ENCODE measurements around the gene MVP.
A peak's percentile ranks its signal among the peaks of the same experiment; 100 is the strongest.
"Not testable (repeated sequence)": the region's sequence is repeated elsewhere in the genome, so short reads cannot be mapped to it uniquely, and the experiment has no call there.

MVP gene

DNA sequence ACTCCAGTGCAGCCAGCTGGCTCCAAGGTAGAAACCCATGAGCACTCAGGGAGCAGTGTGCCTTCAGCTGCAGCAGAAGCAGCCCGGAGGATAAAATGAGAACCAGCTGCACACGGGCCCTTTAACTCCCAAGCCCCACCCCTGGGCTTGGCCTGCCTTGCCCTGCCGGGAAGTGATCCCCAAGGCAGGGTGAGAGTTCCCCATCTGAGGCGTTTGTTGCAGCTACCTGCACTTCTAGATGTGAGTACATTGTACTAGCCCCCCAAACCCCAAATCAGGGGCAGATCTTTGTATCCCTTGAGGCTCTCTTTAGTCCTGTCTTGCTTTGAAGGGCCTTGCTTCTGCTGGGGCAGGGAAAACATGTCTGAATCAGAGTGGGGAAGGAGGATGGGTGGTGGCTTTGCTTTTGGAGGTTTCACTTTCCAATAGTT lies at the start of gene MVP:
MVP (plus strand) TSS at position 192 of the 431 bp plus-strand sequence. CDS start 10,088 bp downstream, outside the sequence.
- peak; percentile 68 for DNase-seq

- not testable (repeated sequence) for DNase-seq
Observed at GRCh38 chr16:29772330-29772729, 47.9 kb upstream of the MVP start.

GRCh38 chr16:29774730-29775129 lies 45.5 kb upstream of the MVP start:
- DNase-seq = no peak

DNA sequence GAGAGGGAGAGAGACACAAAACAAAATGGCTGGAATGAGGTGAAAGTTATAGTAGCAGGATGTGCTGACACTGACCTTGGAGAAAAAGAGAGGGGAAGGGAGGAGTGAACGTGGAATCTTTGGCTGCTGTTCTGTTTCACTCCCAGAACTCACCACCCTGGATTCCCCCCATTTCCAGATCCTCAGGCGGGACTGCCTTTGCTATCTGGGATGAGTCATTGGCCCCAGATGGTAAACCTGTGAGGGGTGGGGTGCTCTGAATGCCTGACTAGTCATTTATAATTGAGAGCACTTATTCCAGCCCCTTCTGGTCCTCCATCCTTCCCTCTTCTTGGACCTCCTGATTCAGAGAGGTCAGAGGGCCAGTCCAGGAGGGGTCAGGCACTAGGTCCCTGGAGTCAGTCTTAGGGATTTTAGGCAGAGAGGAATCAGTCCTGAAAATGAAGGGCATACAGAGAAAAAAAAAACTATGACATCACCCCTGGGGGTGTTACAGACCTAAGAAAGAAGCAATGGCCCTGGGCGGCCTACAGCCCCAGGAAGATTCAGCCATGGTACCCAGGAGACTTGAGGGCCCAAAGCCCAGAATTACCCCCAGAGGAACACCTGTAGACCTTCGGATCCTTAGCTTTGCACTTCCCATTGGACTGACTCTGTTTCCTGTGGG lies 44.4 kb upstream of the MVP start:
- no peak for DNase-seq

DNA sequence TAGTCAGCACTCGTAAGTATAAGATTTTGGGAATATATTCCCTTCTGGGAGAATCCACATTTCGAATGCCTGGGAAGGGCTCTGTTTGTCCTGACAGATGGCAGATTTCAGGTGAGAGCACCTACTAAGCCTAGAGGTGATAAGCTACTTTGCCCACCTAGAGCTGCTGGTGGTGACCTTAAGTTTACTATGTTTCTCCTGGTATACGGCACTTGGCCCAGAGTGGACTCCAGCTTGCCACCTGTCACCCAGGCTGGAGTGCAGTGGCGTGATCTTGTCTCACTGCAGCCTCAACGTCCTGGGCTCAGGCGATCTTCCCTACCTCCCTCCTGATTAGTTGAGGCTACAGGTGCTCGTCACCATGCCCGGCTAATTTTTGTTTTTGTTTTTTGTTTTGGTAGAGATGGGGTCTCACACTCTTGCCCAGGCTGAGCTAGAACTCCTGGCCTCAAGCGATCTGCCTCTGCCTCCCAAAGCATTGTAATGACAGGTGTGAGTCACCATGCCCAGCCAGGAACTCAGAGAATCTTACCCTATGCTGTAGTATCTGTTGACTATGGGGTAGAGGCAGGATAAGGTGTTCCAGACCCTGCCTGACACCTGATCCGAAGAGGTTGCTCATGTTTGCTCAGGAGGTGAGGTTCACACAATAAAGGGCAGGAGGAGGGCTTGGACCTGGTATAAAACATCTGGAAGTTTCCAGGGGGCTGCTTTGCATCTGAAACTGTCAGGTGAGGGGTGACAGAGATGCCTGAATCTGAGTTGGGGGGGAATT lies 42.5 kb upstream of the MVP start, which contains the start of gene ZG16:
ZG16 (plus strand) TSS at position 681 of the 775 bp plus-strand sequence. CDS start 1,011 bp downstream, outside the sequence.
- DNase-seq = no peak

DNA sequence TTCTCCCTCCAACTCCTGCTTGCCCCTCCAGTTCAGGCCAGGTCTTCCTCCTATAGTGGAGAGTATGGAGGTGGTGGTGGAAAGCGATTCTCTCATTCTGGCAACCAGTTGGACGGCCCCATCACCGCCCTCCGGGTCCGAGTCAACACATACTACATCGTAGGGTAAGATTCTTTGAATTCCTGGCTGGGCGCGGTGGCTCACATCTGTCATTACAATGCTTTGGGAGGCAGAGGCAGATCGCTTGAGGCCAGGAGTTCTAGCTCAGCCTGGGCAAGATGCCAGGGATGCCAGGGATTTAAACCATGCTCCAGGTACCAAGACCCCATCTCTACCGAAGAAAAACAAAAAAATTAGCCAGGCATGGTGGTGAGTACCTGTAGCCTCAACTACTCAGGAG lies 40.8 kb upstream of the MVP start:
- no peak for DNase-seq

GRCh38 chr16:29783094-29783953 lies 36.9 kb upstream of the MVP start:
- DNase-seq = not testable (repeated sequence)

- DNase-seq = no peak
Observed at GRCh38 chr16:29784157-29784556, 36.1 kb upstream of the MVP start.

DNA sequence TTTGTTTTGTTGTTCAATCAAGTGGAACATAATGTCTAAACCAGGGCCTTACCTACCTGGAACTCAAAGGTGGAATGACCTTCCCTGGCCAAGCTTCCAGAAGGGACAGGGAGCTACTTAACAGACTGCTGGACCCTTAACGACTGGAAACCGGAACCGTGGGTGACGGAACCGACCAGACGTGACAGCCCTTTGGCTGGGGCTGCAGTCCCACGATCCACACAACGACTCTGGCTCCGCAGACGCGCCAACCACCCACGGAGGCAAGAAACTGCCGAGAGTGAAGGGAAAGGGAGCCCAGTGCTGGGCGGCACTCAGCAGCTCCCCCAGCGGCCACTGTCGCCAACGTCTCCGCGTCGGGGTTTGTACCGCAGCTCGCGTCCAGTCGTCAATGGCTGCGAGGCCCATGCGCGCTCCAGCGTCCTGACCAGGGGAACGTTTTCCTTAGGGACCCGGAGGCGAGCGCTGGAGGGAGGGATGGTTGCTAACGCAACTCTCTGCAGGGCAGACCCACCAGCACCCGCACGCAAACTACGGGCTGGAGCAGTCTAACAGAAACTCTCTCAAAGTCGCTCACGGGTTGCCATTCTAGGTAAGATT lies 35.3 kb upstream of the MVP start:
- no peak for DNase-seq

DNA sequence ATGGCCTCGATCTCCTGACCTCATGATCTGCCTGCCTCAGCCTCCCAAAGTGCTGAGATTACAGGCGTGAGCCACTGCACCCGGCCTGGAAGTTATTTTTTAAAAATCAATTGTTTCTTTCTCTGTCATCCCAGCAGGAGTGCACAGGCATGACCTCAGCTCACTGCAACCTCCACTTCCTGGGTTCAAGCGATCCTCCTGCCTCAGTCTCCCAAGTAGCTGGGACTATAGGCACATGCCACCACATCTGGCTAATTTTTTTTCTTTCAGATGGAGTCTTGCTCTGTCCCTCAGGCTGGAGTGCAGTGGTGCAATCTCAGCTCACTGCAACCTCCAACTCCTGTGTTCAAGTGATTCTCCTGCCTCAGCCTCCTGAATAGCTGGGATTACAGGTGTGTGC lies 33.1 kb upstream of the MVP start:
- DNase-seq = not testable (repeated sequence)

- DNase-seq = no peak
Observed at GRCh38 chr16:29789775-29790182, 30.5 kb upstream of the MVP start.

DNA sequence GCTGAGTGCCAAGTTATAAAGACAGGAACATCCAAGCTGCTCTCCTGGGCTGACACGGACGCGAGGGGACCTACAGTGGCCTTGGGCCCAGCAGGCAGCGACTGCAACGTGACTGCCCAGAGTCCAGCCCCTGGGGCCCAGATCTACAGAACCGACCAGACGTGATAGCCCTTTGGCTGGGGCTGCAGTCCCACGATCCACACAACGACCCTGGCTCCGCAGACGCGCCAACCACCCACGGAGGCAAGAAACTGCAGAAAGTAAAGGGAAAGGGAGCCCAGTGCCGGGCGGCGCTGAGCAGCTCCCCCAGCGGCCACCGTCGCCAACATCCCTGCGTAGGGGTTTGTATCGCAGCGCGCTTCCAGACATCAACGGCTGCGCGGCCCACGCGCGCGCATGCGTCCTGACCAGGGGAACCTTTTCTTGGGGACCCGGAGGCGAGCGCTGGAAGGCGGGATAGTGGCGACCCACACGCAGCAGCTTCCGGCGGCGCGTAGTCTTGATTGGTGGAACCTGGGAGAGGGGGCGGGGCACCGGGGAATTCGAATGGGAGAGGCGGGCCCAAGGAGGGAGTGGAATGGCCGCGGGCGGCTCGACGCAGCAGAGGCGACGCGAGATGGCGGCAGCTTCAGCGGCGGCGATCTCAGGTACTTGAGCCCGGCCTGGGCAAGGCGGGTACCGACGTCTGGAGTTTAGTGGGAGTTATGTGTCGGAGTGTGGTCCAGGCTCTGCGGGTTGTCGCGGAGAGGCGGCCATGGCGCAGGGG lies 29.9 kb upstream of the MVP start, which contains the start of gene KIF22:
KIF22 (plus strand) TSS at position 569 of the 766 bp plus-strand sequence; CDS start at position 578, 9 bp downstream.
- DNase-seq = peak; percentile 100

GRCh38 chr16:29790949-29791844 lies 29.1 kb upstream of the MVP start:
- no peak for DNase-seq

GRCh38 chr16:29791845-29792807 lies 28.1 kb upstream of the MVP start:
- no peak for DNase-seq

DNA sequence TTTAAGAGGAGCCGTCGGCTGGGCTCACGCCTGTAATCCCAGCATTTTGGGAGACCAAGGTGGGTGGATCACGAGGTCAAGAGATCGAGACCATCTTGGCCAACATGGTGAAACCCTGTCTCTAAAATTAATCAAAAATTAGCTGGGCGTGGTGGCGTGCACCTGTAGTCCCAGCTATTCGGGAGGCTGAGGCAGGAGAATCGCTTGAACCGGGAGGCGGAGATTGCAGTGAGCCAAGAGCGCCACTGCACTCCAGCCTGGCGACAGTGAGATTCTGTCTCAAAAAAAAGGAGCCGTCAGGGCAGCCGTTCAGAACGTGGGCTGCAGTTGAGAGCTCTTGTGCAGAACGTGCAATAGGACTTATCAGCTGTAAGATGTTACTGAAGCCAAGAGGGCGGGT lies 27.1 kb upstream of the MVP start:
- DNase-seq = not testable (repeated sequence)

- DNase-seq = no peak
Observed at GRCh38 chr16:29794231-29794710, 26.0 kb upstream of the MVP start.

DNA sequence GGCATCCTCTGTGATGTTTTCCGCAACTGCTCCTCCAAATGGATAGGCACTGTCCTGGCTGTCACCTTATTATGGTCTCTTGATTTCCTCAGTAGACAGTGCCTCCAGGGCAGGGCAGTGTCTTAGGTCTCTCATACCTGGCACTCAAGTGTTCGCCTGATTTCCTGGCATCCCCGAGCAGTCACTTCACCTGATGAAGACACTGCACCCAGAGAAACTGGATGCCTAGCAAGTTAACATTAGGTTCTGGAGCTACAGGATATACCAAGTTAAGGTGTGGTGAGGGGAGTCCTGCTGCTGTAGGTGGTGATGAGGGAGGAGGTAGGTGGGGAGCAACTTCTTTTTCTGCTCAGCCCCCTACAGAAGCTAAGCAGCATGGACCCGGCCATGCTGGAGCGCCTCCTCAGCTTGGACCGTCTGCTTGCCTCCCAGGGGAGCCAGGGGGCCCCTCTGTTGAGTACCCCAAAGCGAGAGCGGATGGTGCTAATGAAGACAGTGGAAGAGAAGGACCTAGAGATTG lies 17.8 kb upstream of the MVP start:
- DNase-seq = no peak

- no peak for DNase-seq
Observed at GRCh38 chr16:29804020-29804419, 16.2 kb upstream of the MVP start.
